MCF 10A (cell line): Measurements from ENCODE around the gene STRN4. TPM values are rescaled to one million over a fixed set of nuclear protein-coding genes. Genes with fewer than 3 reads are reported as not detected.

ENCODE experiments used
- BruUV-seq: library from RNA; stranded (reverse); fragments of 400-500 nt; replicated peaks from 2 replicates; lab custom pipeline; 2021; lab: Mats Ljungman, UMichigan
- CTCF ChIA-PET: fragments of 300-600 bp; sonication (Branson Sonifier 250); formaldehyde crosslinking; extraction: SDS; loops from one replicate; lab custom pipeline; 2021; ENCODE audit warnings: antibody characterized with exemption, inconsistent platforms; lab: Yijun Ruan, JAX
- POLR2A ChIA-PET: fragments of 300-600, 350-650 bp; sonication (Branson Sonifier 250); formaldehyde crosslinking; extraction: SDS; loops from one replicate; lab custom pipeline; 2020; ENCODE audit warnings: antibody characterized with exemption, inconsistent platforms; lab: Yijun Ruan, JAX
- DNase-seq: peaks from one replicate; pipeline ENCODE4 v3.0.0-alpha.2; 2018; ENCODE audit not compliant: unreplicated experiment
- H3K27ac Mint-ChIP-seq: one replicate; pipeline ENCODE4 v1.8.0; 2022; ENCODE audit warnings: mild to moderate bottlenecking, low read depth, mixed read lengths; ENCODE audit not compliant: unreplicated experiment
- H3K27me3 Mint-ChIP-seq: one replicate; pipeline ENCODE4 v1.8.0; 2022; ENCODE audit warnings: mixed read lengths; ENCODE audit not compliant: insufficient read depth, unreplicated experiment
- H3K36me3 Mint-ChIP-seq: one replicate; pipeline ENCODE4 v1.8.0; 2022; ENCODE audit warnings: mild to moderate bottlenecking, moderate library complexity, mixed read lengths; ENCODE audit not compliant: insufficient read depth, unreplicated experiment
- H3K4me1 Mint-ChIP-seq: one replicate; pipeline ENCODE4 v1.8.0; 2022; ENCODE audit warnings: mixed read lengths; ENCODE audit not compliant: insufficient read depth, unreplicated experiment
- H3K4me3 Mint-ChIP-seq: one replicate; pipeline ENCODE4 v1.8.0; 2022; ENCODE audit warnings: mild to moderate bottlenecking, moderate library complexity, mixed read lengths; ENCODE audit not compliant: unreplicated experiment
- H3K9me3 Mint-ChIP-seq: one replicate; pipeline ENCODE4 v1.8.0; 2022; ENCODE audit warnings: mixed read lengths; ENCODE audit not compliant: unreplicated experiment
- intact Hi-C: fragments of 100-400 bp; cut with micrococcal nuclease; formaldehyde crosslinking; loops from 2 replicates; pipeline ENCODE4 v1.14.1; 2022
- total RNA-seq: library from RNA; stranded (reverse); gene quantifications from 2 replicates; pipeline ENCODE4 v1.2.3, GENCODE V29; 2022
- TF ChIP-seq, protein P1 (sequence below): fragments of 200-600 bp; IDR thresholded peaks from one replicate; pipeline ENCODE4 v1.8.0; 2022; ENCODE audit warnings: antibody characterized with exemption, mild to moderate bottlenecking; ENCODE audit not compliant: unreplicated experiment

Gene STRN4
- total RNA-seq, 1 experiment from 2014 or later: 92.3 TPM

DNA sequence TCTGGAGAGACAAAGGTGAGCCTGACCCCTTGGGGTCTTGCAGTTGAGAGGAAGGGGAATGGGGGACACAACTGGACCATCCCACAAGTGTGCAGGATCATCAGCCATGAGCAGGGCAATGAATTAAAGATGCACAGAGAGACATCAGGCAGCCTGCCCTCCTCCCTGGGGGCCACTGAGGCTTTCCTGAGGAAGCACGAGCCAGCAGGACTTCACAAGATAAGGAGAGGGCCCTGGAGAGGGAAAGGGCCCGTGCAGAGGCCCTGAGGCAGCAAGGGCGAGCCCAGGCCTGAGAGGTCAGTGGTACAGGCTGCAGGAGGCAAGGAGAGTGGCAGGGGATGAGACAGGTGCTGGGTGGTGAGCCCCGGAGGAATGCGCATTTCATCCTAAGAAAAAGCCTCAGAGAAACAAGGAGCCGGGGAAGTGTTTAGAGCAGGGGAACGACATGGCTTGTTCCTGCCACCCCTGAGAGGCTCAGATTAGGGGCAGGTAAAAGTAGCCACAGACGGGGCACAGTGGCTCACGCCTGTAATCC, 20.3 kb downstream of the STRN4 start:
- Mint-ChIP-seq H3K27me3 (no peaks in the 10 kb centered on the region), H3K27ac (peak overlapping the region; percentile 44), H3K9me3 (no peaks in the 10 kb centered on the region), H3K4me3 (no peak overlapping the region), H3K36me3 (peaks cover 60% of the 10 kb centered on the region), H3K4me1 (no peaks in the 10 kb centered on the region)
- no peak for DNase-seq
- BruUV-seq: no TSS peak
- TF ChIP-seq, protein P1, sequence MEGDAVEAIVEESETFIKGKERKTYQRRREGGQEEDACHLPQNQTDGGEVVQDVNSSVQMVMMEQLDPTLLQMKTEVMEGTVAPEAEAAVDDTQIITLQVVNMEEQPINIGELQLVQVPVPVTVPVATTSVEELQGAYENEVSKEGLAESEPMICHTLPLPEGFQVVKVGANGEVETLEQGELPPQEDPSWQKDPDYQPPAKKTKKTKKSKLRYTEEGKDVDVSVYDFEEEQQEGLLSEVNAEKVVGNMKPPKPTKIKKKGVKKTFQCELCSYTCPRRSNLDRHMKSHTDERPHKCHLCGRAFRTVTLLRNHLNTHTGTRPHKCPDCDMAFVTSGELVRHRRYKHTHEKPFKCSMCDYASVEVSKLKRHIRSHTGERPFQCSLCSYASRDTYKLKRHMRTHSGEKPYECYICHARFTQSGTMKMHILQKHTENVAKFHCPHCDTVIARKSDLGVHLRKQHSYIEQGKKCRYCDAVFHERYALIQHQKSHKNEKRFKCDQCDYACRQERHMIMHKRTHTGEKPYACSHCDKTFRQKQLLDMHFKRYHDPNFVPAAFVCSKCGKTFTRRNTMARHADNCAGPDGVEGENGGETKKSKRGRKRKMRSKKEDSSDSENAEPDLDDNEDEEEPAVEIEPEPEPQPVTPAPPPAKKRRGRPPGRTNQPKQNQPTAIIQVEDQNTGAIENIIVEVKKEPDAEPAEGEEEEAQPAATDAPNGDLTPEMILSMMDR: no peak
- POLR2A ChIA-PET: no interaction called here
- CTCF ChIA-PET: interaction anchor here (0.7 kb wide), 1 partner anchor 189 kb away, joined by 3 read pairs; no protein-coding TSS in a partner anchor
- intact Hi-C loops: no loop called here

DNA sequence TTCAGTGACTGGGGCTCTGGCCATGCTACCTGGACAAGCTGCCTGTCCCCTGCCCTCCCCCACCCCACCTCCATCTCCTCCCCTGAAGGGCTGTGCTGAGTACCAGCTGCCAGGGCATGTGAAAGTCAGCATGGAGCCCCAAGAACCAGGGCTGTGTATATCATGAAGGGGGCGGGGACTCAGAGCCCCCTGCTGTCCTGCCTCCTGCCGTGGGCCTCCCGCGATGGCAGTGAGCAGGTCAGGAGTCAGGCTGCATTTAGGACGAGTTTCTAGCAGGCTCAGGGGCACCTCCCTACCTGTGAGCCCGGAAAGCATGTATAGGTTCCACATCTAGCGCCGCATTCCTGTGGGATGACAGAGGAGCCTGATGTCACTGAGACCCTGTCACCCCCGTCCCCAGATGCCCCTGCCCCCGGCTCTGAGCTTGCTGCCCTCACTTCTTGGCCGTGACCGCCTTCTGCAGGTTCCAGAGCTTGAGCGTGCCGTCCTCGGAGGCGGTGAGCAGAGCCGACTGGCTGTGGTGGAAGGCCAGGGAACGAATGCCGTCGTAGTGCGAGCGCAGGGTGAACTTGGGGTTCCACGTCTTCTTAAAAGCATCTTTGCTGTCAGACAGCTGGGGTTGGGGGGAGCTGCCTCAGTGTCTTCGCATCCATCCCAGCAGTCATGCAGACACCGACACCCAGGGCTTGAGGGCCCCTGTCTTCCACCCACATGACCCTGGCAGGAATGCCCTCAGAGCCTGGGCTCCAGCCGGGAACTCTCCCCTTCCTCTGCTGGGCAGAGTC, 21.0 kb downstream of the STRN4 start:
- POLR2A ChIA-PET: no interaction called here
- H3K4me1 Mint-ChIP-seq: no peaks in the 10 kb centered on the region
- peak overlapping the region; percentile 44 for H3K27ac Mint-ChIP-seq
- TF ChIP-seq, protein P1: no peak
- DNase-seq: no peak
- BruUV-seq: no TSS peak
- no peak overlapping the region for H3K4me3 Mint-ChIP-seq
- intact Hi-C loops: no loop called here
- H3K9me3 Mint-ChIP-seq: no peaks in the 10 kb centered on the region
- H3K27me3 Mint-ChIP-seq: no peaks in the 10 kb centered on the region
- CTCF ChIA-PET: no interaction called here
- H3K36me3 Mint-ChIP-seq: peaks cover 61% of the 10 kb centered on the region

DNA sequence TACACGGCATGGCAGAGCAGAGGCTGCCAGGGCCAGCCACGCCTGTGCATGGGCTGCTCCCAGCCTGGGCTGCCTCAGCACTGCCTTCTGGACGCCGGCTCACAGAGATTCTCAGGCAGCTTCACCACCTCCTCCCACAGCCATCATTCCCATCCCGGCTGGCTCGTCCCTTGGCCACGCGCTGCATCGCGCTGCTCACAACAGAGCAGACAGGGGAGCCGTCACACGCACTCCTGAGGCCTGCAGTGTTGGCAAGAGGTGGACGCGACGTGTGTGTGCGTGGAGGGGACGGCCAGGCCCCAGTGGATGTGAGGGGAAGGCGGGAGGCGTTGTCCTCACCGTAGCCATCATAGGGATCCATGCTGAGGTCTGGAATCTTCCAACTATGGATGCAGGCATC, 21.8 kb downstream of the STRN4 start:
- Mint-ChIP-seq H3K27ac (no peak overlapping the region), H3K27me3 (no peaks in the 10 kb centered on the region), H3K4me3 (no peak overlapping the region), H3K36me3 (peaks cover 54% of the 10 kb centered on the region), H3K9me3 (no peaks in the 10 kb centered on the region), H3K4me1 (no peaks in the 10 kb centered on the region)
- BruUV-seq: no TSS peak
- CTCF ChIA-PET: no interaction called here
- POLR2A ChIA-PET: interaction anchor here (0.9 kb wide), 1 partner anchor 13 kb away, joined by 3 read pairs; no protein-coding TSS in a partner anchor
- DNase-seq: no peak
- intact Hi-C loops: no loop called here
- TF ChIP-seq, protein P1: no peak

DNA sequence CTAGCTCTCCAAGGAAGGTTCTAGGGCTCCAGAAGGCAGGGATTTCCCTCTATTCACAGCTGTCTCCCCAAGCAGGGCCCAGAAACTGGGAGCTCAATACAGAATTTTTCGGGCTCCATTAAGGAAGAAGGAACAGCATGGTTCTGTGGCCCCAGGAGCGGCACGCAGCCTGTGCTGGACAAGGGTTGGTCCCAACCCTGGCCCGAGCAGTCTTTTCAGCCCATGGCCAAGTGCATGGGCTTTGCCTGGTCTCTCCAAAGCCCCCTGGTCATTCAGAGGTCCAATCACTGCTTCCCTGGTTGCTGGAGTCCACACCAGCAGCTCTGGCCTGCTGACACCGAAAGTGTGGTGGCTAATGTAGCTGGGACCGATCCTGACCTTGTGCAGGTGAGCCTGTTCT, 22.8 kb downstream of the STRN4 start:
- H3K4me1 Mint-ChIP-seq: no peaks in the 10 kb centered on the region
- CTCF ChIA-PET: interaction anchor here (0.8 to 1.0 kb wide), 2 partner anchors 19 to 62 kb away, joined by 3 read pairs; no protein-coding TSS in a partner anchor
- peaks cover 54% of the 10 kb centered on the region for H3K36me3 Mint-ChIP-seq

More for the DNA sequence above, 22.8 kb downstream of the STRN4 start:
- DNase-seq: no peak
- intact Hi-C loops: no loop called here
- Mint-ChIP-seq H3K27ac (no peak overlapping the region), H3K4me3 (no peak overlapping the region), H3K27me3 (no peaks in the 10 kb centered on the region), H3K9me3 (no peaks in the 10 kb centered on the region)
- TF ChIP-seq, protein P1: no peak
- POLR2A ChIA-PET: interaction anchor here (0.9 to 1.1 kb wide), 2 partner anchors 8 to 14 kb away, joined by 3 read pairs; no protein-coding TSS in a partner anchor
- BruUV-seq: no TSS peak
